Epithelial cell of proximal tubule (primary cell): ENCODE measurements around the gene KLHDC7A. TPM values are rescaled to one million over a fixed set of nuclear protein-coding genes. Genes with fewer than 3 reads are reported as not detected.

Experiments
- DNase-seq: peaks from one replicate; pipeline ENCODE4 v3.0.0-alpha.2; 2011; ENCODE audit warnings: low read depth
- H3K4me3 ChIP-seq: 2 replicates; pipeline ENCODE4 v1.5.1; 2011; ENCODE audit warnings: low read depth, mild to moderate bottlenecking, low read length
- CTCF ChIP-seq: conservative IDR thresholded peaks from 2 replicates; pipeline ENCODE4 v1.5.1; 2012; ENCODE audit warnings: low read depth, mild to moderate bottlenecking, low read length
- total RNA-seq: library from RNA; depleted of rRNA; stranded (reverse); fragments of >200 nt; gene quantifications from 2 replicates; pipeline ENCODE4 v1.2.3, GENCODE V29; 2015

Gene KLHDC7A
- total RNA-seq, 1 donor from 2014 or later, result 0.98 TPM

- H3K4me3 ChIP-seq, result no peak overlapping the region
- no peak for TF ChIP-seq CTCF
Observed at GRCh38 chr1:18463984-18464664, 16.6 kb upstream of the KLHDC7A start.

GRCh38 chr1:18464665-18465050, 16.1 kb upstream of the KLHDC7A start:
- TF ChIP-seq CTCF, result no peak
- no peak for DNase-seq
- no peak overlapping the region for H3K4me3 ChIP-seq

More at GRCh38 chr1:18463984-18464664, 16.6 kb upstream of the KLHDC7A start:
- no peak for DNase-seq

GRCh38 chr1:18466676-18467075, 14.1 kb upstream of the KLHDC7A start:
- TF ChIP-seq CTCF, result no peak

GRCh38 chr1:18468570-18468969, 12.2 kb upstream of the KLHDC7A start:
- no peak for DNase-seq
- TF ChIP-seq CTCF, result no peak
- H3K4me3 ChIP-seq, result no peak overlapping the region

More at GRCh38 chr1:18466676-18467075, 14.1 kb upstream of the KLHDC7A start:
- no peak for DNase-seq
- H3K4me3 ChIP-seq, result no peak overlapping the region

- no peak for TF ChIP-seq CTCF
- no peak for DNase-seq
- H3K4me3 ChIP-seq, result no peak overlapping the region
Observed at GRCh38 chr1:18469514-18469913, 11.2 kb upstream of the KLHDC7A start.

- TF ChIP-seq CTCF, result no peak
- H3K4me3 ChIP-seq, result no peak overlapping the region
Observed at GRCh38 chr1:18470671-18471355, 9.9 kb upstream of the KLHDC7A start.

More at GRCh38 chr1:18470671-18471355, 9.9 kb upstream of the KLHDC7A start:
- no peak for DNase-seq
